ENCODE data around the gene PRIM1. TPM values are rescaled to one million over a fixed set of nuclear protein-coding genes. Genes with fewer than 3 reads are reported as not detected.

PRIM1 gene
- total and polyA plus RNA-seq, 11 donors = 2.4 to 6.1 (median 3.3) TPM

GRCh38 chr12:56688129-56688845 lies 63.8 kb downstream of the PRIM1 start, which contains the start of gene PTGES3:
TSS of gene PTGES3 (minus strand) at chr12:56688284. CDS start at chr12:56687999, 285 bp downstream.
- ATAC-seq (peak; percentile 93 to 96 (median 94)), DNase-seq (peak; percentile 97 to 99 (median 98))
- Histone ChIP-seq H3K9me3 (no peaks in the 10 kb centered on the region), H3K4me3 (peak within 1 kb of the TSS; percentile 63 to 96 (median 86)), H3K36me3 (peaks cover 0 to 6% (median 0%) of the 10 kb centered on the region in 9 donors), H3K27me3 (no peaks in the 10 kb centered on the region), H3K4me1 (peaks cover 0 to 43% (median 33%) of the 10 kb centered on the region in 12 donors), H3K27ac (peak within 1 kb of the TSS; percentile 93 to 100 (median 98))
- WGBS, 4 donors = 0 to 1% (median 1%) methylated on average over 52 to 64 of the region's 64 CpGs
- intact Hi-C loops (cut with DNase I) = loop anchor here (1.0 to 5.0 kb wide), 8 partner anchors 34 to 829 kb away; partner anchors contain the start of genes NACA (in 5 of the 10) and ATP5F1B (in 3 of the 10)
- TF ChIP-seq POLR2A (IDR thresholded peaks at IDR 0.05) = peak in 1 of 2 donors; percentile 91
- TF ChIP-seq, protein P1, sequence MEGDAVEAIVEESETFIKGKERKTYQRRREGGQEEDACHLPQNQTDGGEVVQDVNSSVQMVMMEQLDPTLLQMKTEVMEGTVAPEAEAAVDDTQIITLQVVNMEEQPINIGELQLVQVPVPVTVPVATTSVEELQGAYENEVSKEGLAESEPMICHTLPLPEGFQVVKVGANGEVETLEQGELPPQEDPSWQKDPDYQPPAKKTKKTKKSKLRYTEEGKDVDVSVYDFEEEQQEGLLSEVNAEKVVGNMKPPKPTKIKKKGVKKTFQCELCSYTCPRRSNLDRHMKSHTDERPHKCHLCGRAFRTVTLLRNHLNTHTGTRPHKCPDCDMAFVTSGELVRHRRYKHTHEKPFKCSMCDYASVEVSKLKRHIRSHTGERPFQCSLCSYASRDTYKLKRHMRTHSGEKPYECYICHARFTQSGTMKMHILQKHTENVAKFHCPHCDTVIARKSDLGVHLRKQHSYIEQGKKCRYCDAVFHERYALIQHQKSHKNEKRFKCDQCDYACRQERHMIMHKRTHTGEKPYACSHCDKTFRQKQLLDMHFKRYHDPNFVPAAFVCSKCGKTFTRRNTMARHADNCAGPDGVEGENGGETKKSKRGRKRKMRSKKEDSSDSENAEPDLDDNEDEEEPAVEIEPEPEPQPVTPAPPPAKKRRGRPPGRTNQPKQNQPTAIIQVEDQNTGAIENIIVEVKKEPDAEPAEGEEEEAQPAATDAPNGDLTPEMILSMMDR (IDR thresholded peaks at IDR 0.05) = no peak

GRCh38 chr12:56687223-56688128 lies 64.6 kb downstream of the PRIM1 start:
- H3K9me3 ChIP-seq = no peaks in the 10 kb centered on the region
- H3K27me3 ChIP-seq = no peaks in the 10 kb centered on the region
- WGBS, 4 donors = 0% methylated on average over 42 to 62 of the region's 62 CpGs
- peak overlapping the region; percentile 93 to 100 (median 98) for H3K27ac ChIP-seq
- intact Hi-C loops (cut with DNase I) = loop anchor here (1.0 to 5.0 kb wide), 8 partner anchors 35 to 830 kb away; partner anchors contain the start of genes NACA (in 5 of the 10) and ATP5F1B (in 3 of the 10)
- DNase-seq (peak; percentile 36 to 79 (median 62)), ATAC-seq (peak; percentile 4 to 70 (median 46))
- TF ChIP-seq, protein P1 (IDR thresholded peaks at IDR 0.05) = no peak
- TF ChIP-seq POLR2A (IDR thresholded peaks at IDR 0.05) = no peak
- peaks cover 0 to 6% (median 0%) of the 10 kb centered on the region in 9 donors for H3K36me3 ChIP-seq
- H3K4me1 ChIP-seq = peaks cover 0 to 50% (median 36%) of the 10 kb centered on the region in 12 donors
- peak overlapping the region; percentile 63 to 96 (median 86) for H3K4me3 ChIP-seq

DNA sequence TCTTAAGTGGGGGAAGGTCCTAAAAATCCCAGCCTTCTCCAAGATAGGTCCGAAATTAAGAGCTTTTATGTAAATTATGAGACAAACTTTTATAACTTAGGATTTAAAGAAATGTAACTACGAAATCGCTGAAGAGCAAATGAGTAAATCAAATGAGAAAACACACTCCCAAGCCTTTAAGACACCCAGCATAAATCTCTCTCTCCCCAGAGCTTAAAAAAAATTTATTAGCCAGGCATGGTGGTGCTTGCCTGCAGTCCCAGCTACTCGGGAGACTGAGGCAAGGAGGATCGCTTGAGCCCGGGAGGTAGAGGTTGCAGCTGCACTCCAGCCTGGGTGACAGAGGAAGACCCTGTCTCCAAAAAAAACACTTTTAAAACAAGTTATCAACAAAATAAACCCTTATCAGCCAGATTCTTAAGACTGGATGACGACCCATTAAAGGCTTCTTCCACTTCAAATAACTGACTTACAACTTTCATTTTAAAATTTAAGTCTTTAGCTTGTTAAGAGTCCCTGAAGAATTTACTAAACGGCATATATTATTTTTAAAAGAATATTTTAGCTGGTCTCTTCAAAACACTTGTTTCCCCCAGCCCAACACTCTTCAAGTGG lies 67.3 kb downstream of the PRIM1 start:
- peaks cover 0 to 73% (median 52%) of the 10 kb centered on the region in 12 donors for H3K4me1 ChIP-seq
- ATAC-seq = no peak

More for the DNA sequence above, 67.3 kb downstream of the PRIM1 start:
- no peak for DNase-seq
- Histone ChIP-seq H3K9me3 (no peaks in the 10 kb centered on the region), H3K27ac (peak overlapping the region in 10 of 12 donors; percentile 2 to 99 (median 47)), H3K36me3 (peaks cover 0 to 17% (median 11%) of the 10 kb centered on the region in 9 donors), H3K27me3 (no peaks in the 10 kb centered on the region), H3K4me3 (peak overlapping the region in 10 of 12 donors; percentile 6 to 96 (median 82))
- intact Hi-C loops (cut with DNase I) = loop anchor here in 6 of 10 donors (5.0 kb wide), 4 partner anchors 37 to 832 kb away; partner anchors contain the start of gene ATP5F1B (in 3 of the 6)
- WGBS, 4 donors = 37 to 39% (median 39%) methylated on average over 8 of the region's 8 CpGs
- TF ChIP-seq, protein P1 (IDR thresholded peaks at IDR 0.05) = no peak
- no peak for TF ChIP-seq POLR2A (IDR thresholded peaks at IDR 0.05)
